ENCODE measurements around the gene HPS1. TPM values are rescaled to one million over a fixed set of nuclear protein-coding genes. Genes with fewer than 3 reads are reported as not detected.

HPS1 gene
- total RNA-seq, 4 donors from 2014 or later = 51.4 to 74.4 (median 60.8) TPM

- no peaks in the 10 kb centered on the region for H3K9me3 ChIP-seq
- H3K4me1 ChIP-seq = peaks cover 0 to 7% (median 0%) of the 10 kb centered on the region in 3 donors
- no peaks in the 10 kb centered on the region for H3K27me3 ChIP-seq
- H3K36me3 ChIP-seq = peaks cover 0 to 78% of the 10 kb centered on the region in 2 donors
- H3K4me3 ChIP-seq = no peak overlapping the region
- H3K27ac ChIP-seq = no peak overlapping the region
- ATAC-seq = no peak
- no peak for TF ChIP-seq POLR2A (IDR thresholded peaks at IDR 0.05)
- TF ChIP-seq, protein P1, sequence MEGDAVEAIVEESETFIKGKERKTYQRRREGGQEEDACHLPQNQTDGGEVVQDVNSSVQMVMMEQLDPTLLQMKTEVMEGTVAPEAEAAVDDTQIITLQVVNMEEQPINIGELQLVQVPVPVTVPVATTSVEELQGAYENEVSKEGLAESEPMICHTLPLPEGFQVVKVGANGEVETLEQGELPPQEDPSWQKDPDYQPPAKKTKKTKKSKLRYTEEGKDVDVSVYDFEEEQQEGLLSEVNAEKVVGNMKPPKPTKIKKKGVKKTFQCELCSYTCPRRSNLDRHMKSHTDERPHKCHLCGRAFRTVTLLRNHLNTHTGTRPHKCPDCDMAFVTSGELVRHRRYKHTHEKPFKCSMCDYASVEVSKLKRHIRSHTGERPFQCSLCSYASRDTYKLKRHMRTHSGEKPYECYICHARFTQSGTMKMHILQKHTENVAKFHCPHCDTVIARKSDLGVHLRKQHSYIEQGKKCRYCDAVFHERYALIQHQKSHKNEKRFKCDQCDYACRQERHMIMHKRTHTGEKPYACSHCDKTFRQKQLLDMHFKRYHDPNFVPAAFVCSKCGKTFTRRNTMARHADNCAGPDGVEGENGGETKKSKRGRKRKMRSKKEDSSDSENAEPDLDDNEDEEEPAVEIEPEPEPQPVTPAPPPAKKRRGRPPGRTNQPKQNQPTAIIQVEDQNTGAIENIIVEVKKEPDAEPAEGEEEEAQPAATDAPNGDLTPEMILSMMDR (IDR thresholded peaks at IDR 0.05) = no peak
- TF ChIP-seq POLR2AphosphoS5 (IDR thresholded peaks at IDR 0.05) = no peak
- TF ChIP-seq EP300 (IDR thresholded peaks at IDR 0.05) = no peak
- WGBS, 2 donors (ENCODE audit: low coverage in 1 of 2) = 96% methylated on average over 3 of the region's 9 CpGs; no CpG with 5 or more reads in 1 of the 2 donors
These were observed 49.6 kb downstream of the HPS1 start for GRCh38 chr10:98397089-98397600.

DNA sequence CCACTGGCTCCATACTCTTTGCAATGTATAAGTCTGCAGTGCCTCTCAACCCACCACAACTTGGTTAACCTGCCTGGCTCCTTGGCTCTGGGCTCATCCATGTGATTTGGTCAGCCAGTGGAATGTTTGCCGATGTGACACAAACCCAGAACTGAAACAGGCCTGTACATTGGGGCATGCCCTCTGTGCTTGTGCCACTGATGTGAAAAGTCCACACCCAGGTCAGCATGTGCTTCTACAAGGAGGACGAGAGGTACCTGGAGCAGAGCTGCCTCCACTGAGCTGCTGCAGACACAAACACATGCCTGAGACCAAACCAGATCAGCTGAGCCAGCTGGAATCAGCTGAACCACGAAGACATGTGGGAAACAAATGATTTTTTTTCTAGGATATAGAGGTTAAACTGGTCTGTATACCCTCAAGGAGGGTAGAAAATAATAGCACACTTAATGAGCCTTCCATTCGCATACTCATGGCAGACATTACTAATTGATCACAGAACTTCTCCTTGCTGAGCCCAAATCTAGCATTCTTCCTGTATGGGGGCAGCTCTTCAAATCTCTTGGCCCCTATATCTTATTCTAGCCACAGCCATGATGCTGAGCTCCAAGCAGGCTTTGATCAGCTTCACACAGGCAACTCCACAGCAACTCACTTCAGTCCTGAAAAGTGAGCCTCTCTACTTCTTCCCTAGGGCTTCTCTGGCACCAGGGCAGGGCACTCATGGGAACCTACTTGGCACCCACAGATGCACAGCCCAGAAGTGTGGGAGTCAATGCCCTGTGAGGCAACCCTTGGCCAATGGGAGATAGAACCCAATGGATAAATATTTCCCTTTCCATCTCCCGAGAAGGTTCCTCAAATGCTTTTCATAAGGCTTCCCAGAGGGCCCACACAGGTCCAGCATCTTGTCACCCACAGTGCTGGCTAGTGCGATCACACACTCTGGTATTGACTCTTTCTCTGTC, 50.4 kb downstream of the HPS1 start:
- Histone ChIP-seq H3K4me3 (no peak overlapping the region), H3K27ac (no peak overlapping the region), H3K27me3 (no peaks in the 10 kb centered on the region), H3K4me1 (peaks cover 0 to 15% (median 0%) of the 10 kb centered on the region in 3 donors), H3K36me3 (peaks cover 0 to 83% of the 10 kb centered on the region in 2 donors), H3K9me3 (no peaks in the 10 kb centered on the region)
- TF ChIP-seq POLR2AphosphoS5 (IDR thresholded peaks at IDR 0.05) (no peak), EP300 (IDR thresholded peaks at IDR 0.05) (no peak), POLR2A (IDR thresholded peaks at IDR 0.05) (no peak)
- TF ChIP-seq, protein P1 (IDR thresholded peaks at IDR 0.05) = no peak
- 89 to 94% methylated on average over 2 to 6 of the region's 6 CpGs for WGBS, 2 donors (ENCODE audit: low coverage in 1 of 2)
- no peak for ATAC-seq

DNA sequence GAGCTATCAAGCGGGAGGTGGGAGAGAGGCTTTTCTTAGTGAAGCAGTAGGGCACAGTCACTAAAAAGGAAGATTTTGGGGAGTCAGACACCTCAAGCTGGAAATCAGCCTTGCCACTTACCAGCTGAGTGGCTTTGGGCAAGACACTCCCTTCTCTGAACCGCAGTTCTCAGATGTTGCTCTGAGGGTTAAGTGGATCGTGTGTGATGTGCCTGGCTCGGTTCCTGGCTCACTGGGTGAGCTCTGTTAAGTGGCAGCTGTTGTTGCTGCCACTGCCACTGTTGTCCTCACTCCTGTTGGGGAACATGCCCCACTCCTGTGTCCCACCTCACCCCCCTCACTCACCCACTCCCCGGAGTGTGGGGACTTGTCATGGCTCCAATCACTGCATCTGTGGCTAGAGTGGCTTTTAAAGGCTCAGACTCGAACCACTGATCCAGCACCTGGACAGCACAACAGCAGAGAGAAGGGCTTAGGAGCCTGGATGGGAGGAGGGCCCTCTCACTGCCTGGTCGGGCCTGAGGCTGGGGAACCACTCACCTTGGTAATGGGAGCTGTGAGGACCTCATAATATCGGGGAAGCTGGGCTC, 51.8 kb downstream of the HPS1 start:
- no peaks in the 10 kb centered on the region for H3K27me3 ChIP-seq
- ATAC-seq = no peak
- H3K4me1 ChIP-seq = peaks cover 0 to 19% (median 0%) of the 10 kb centered on the region in 3 donors
- no peak overlapping the region for H3K4me3 ChIP-seq
- WGBS, 2 donors (ENCODE audit: low coverage in 1 of 2) = 93 to 94% methylated on average over 3 to 4 of the region's 8 CpGs
- H3K27ac ChIP-seq = no peak overlapping the region
- TF ChIP-seq POLR2A (IDR thresholded peaks at IDR 0.05) (no peak), EP300 (IDR thresholded peaks at IDR 0.05) (no peak), POLR2AphosphoS5 (IDR thresholded peaks at IDR 0.05) (no peak)
- TF ChIP-seq, protein P1 (IDR thresholded peaks at IDR 0.05) = no peak
- peaks cover 0 to 85% of the 10 kb centered on the region in 2 donors for H3K36me3 ChIP-seq
- H3K9me3 ChIP-seq = no peaks in the 10 kb centered on the region

DNA sequence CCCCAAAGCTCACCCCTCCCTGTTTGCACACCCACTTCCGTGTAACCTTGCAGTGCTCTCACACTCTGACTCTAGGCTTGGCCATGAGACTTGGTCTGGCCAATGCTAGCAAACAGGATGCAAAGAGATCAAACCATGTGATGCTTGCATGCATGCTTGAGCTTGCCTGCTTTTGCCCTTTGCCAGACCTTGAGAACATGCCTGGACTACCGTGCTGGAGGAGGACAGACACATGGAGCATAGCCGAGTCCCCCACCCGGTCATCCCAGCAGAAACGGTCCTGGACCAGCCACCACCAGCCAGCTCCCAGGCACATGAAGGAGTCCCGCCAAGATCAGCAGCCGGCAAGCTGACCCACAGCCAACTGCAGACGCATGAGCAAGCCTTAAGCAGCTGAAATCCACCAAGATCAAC, 55.1 kb downstream of the HPS1 start:
- no peaks in the 10 kb centered on the region for H3K27me3 ChIP-seq
- WGBS, 2 donors (ENCODE audit: low coverage in 1 of 2) = 59 to 60% methylated on average over 1 to 5 of the region's 8 CpGs
- H3K4me3 ChIP-seq = no peak overlapping the region
- peaks cover 0 to 19% (median 0%) of the 10 kb centered on the region in 3 donors for H3K4me1 ChIP-seq
- ATAC-seq = peak; percentile 67
- no peaks in the 10 kb centered on the region for H3K9me3 ChIP-seq
- peak overlapping the region in 1 of 4 donors; percentile 35 for H3K27ac ChIP-seq
- TF ChIP-seq EP300 (IDR thresholded peaks at IDR 0.05) = no peak
- no peak for TF ChIP-seq POLR2AphosphoS5 (IDR thresholded peaks at IDR 0.05)
- TF ChIP-seq, protein P1 (IDR thresholded peaks at IDR 0.05) = no peak
- no peak for TF ChIP-seq POLR2A (IDR thresholded peaks at IDR 0.05)
- H3K36me3 ChIP-seq = peaks cover 0 to 64% of the 10 kb centered on the region in 2 donors
